Measurements from ENCODE around the gene KCNRG. TPM values are rescaled to one million over a fixed set of nuclear protein-coding genes. Genes with fewer than 3 reads are reported as not detected.

Gene KCNRG
- total and polyA plus RNA-seq, 9 of the 15 experiments (the other 6 are each of a cell fraction or from before 2014, with no cell fraction given): 0.36 to 1.1 (median 0.53) TPM

GRCh38 chr13:49996951-49997895 lies 18.0 kb upstream of the KCNRG start, which contains the start of gene TRIM13 (continued):
- no peak for TF ChIP-seq MBD1 (CRISPR knock-in tag; IDR thresholded peaks at IDR 0.05)
- no peak for TF ChIP-seq HIVEP1 (CRISPR knock-in tag; IDR thresholded peaks at IDR 0.05)
- TF ChIP-seq NFIC (IDR thresholded peaks at IDR 0.05): peak; percentile 12; the same call in 1 of the 2 replicates
- peak; percentile 56; the same call in 1 of the 2 replicates for TF ChIP-seq XRCC5 (IDR thresholded peaks at IDR 0.05; ENCODE audit: low read depth, low read length)
- TF ChIP-seq, protein P1, sequence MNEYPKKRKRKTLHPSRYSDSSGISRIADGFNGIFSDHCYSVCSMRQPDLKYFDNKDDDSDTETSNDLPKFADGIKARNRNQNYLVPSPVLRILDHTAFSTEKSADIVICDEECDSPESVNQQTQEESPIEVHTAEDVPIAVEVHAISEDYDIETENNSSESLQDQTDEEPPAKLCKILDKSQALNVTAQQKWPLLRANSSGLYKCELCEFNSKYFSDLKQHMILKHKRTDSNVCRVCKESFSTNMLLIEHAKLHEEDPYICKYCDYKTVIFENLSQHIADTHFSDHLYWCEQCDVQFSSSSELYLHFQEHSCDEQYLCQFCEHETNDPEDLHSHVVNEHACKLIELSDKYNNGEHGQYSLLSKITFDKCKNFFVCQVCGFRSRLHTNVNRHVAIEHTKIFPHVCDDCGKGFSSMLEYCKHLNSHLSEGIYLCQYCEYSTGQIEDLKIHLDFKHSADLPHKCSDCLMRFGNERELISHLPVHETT (CRISPR knock-in tag; conservative IDR thresholded peaks at IDR 0.05 in 1 of 2, IDR thresholded peaks at IDR 0.05 in 1 of 2): 0 out of 4 replicates have a peak, but pooled peaks of 1 of the 2 experiments have one; percentile 11
- TF ChIP-seq SMARCC2 (IDR thresholded peaks at IDR 0.05; ENCODE audit: low read depth): peak; percentile 19; the same call in 1 of the 2 replicates
- 0 out of 2 replicates have a peak, but pooled peaks have one; percentile 38 for TF ChIP-seq SMARCA4 (IDR thresholded peaks at IDR 0.05)
- no peak for TF ChIP-seq NFXL1 (CRISPR knock-in tag; IDR thresholded peaks at IDR 0.05)
- TF ChIP-seq CBX5 (IDR thresholded peaks at IDR 0.05; ENCODE audit: borderline replicate concordance, low read depth): no peak
- TF ChIP-seq SMARCB1 (IDR thresholded peaks at IDR 0.05; ENCODE audit: insufficient read length, low read depth): no peak
- TF ChIP-seq NFE2 (IDR thresholded peaks at IDR 0.05; ENCODE audit: low read depth): no peak
- TF ChIP-seq RREB1 (CRISPR knock-in tag; IDR thresholded peaks at IDR 0.05): peak; percentile 26; the same call in 1 of the 2 replicates
- TF ChIP-seq, protein P2, sequence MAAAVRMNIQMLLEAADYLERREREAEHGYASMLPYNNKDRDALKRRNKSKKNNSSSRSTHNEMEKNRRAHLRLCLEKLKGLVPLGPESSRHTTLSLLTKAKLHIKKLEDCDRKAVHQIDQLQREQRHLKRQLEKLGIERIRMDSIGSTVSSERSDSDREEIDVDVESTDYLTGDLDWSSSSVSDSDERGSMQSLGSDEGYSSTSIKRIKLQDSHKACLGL (CRISPR knock-in tag; IDR thresholded peaks at IDR 0.05; ENCODE audit: borderline replicate concordance, poor library complexity, severe bottlenecking): no peak
- no peak for TF ChIP-seq ZSCAN29 (IDR thresholded peaks at IDR 0.05)
- no peak for TF ChIP-seq HNRNPL (IDR thresholded peaks at IDR 0.05; ENCODE audit: low read depth, low read length)
- no peak for TF ChIP-seq KLF10 (CRISPR knock-in tag; IDR thresholded peaks at IDR 0.05)
- TF ChIP-seq ZNF561 (CRISPR knock-in tag; conservative IDR thresholded peaks at IDR 0.05): no peak
- no peak for TF ChIP-seq ZNF785 (CRISPR knock-in tag; IDR thresholded peaks at IDR 0.05)
